Chondrocyte (in vitro differentiated cells): ENCODE data around the gene RPL9. TPM values are rescaled to one million over a fixed set of nuclear protein-coding genes. Genes with fewer than 3 reads are reported as not detected.

Source experiments
- DNase-seq: peaks from one replicate; pipeline ENCODE4 v3.0.0; 2021; ENCODE audit warnings: mixed read lengths, low spot score
- H3K27ac Mint-ChIP-seq: one replicate; pipeline ENCODE4 v1.8.0; 2021; ENCODE audit warnings: mild to moderate bottlenecking, moderate library complexity, mixed read lengths; ENCODE audit not compliant: unreplicated experiment
- H3K27me3 Mint-ChIP-seq: 2 replicates; pipeline ENCODE4 v1.8.0; 2021; ENCODE audit warnings: low read depth, mixed read lengths
- H3K36me3 Mint-ChIP-seq: 2 replicates; pipeline ENCODE4 v1.8.0; 2021; ENCODE audit warnings: low read depth, mixed read lengths
- H3K4me1 Mint-ChIP-seq: 2 replicates; pipeline ENCODE4 v1.8.0; 2021; ENCODE audit warnings: low read depth, mild to moderate bottlenecking, mixed read lengths
- H3K4me3 Mint-ChIP-seq: one replicate; pipeline ENCODE4 v1.8.0; 2021; ENCODE audit warnings: mild to moderate bottlenecking, moderate library complexity, mixed read lengths; ENCODE audit not compliant: unreplicated experiment
- H3K9me3 Mint-ChIP-seq: 2 replicates; pipeline ENCODE4 v1.8.0; 2021; ENCODE audit warnings: low read depth, mixed read lengths
- CTCF ChIP-seq: fragments of 200-600 bp; sonication (generic); IDR thresholded peaks from 2 replicates; pipeline ENCODE4 v1.5.0; 2021; ENCODE audit warnings: antibody characterized with exemption, mild to moderate bottlenecking, moderate library complexity
- total RNA-seq: library from RNA; stranded (reverse); gene quantifications from 3 replicates; pipeline ENCODE4 v1.2.1, GENCODE V29; 2021

The RPL9 gene
- total RNA-seq, 1 donor from 2014 or later = 831 TPM

GRCh38 chr4:39472396-39472795, 13.7 kb upstream of the RPL9 start:
- Mint-ChIP-seq H3K27ac (no peak overlapping the region), H3K27me3 (no peaks in the 10 kb centered on the region), H3K36me3 (peaks cover 1% of the 10 kb centered on the region), H3K9me3 (no peaks in the 10 kb centered on the region), H3K4me3 (no peak overlapping the region), H3K4me1 (peaks cover 20% of the 10 kb centered on the region)
- DNase-seq = no peak
- TF ChIP-seq CTCF = no peak

GRCh38 chr4:39470402-39470801, 11.7 kb upstream of the RPL9 start:
- no peak for DNase-seq
- H3K36me3 Mint-ChIP-seq = peaks cover 1% of the 10 kb centered on the region
- peaks cover 11% of the 10 kb centered on the region for H3K4me1 Mint-ChIP-seq
- TF ChIP-seq CTCF = no peak
- no peaks in the 10 kb centered on the region for H3K27me3 Mint-ChIP-seq
- no peak overlapping the region for H3K27ac Mint-ChIP-seq
- H3K9me3 Mint-ChIP-seq = no peaks in the 10 kb centered on the region
- H3K4me3 Mint-ChIP-seq = no peak overlapping the region

- no peak overlapping the region for H3K4me3 Mint-ChIP-seq
Measured at GRCh38 chr4:39469429-39470077, 10.8 kb upstream of the RPL9 start.

GRCh38 chr4:39467464-39467863, 8.7 kb upstream of the RPL9 start:
- H3K4me1 Mint-ChIP-seq = peaks cover 11% of the 10 kb centered on the region
- peak overlapping the region; percentile 27 for H3K27ac Mint-ChIP-seq
- H3K36me3 Mint-ChIP-seq = peaks cover 5% of the 10 kb centered on the region
- no peaks in the 10 kb centered on the region for H3K27me3 Mint-ChIP-seq
- DNase-seq = no peak
- no peaks in the 10 kb centered on the region for H3K9me3 Mint-ChIP-seq
- H3K4me3 Mint-ChIP-seq = no peak overlapping the region
- TF ChIP-seq CTCF = no peak

More at GRCh38 chr4:39469429-39470077, 10.8 kb upstream of the RPL9 start:
- Mint-ChIP-seq H3K4me1 (peaks cover 11% of the 10 kb centered on the region), H3K36me3 (peaks cover 3% of the 10 kb centered on the region), H3K9me3 (no peaks in the 10 kb centered on the region), H3K27ac (peak overlapping the region; percentile 87), H3K27me3 (no peaks in the 10 kb centered on the region)
- peak; percentile 99 for TF ChIP-seq CTCF
- no peak for DNase-seq

GRCh38 chr4:39466747-39467146, 8.0 kb upstream of the RPL9 start:
- no peaks in the 10 kb centered on the region for H3K9me3 Mint-ChIP-seq
- no peak for TF ChIP-seq CTCF
- H3K27me3 Mint-ChIP-seq = no peaks in the 10 kb centered on the region
- H3K27ac Mint-ChIP-seq = peak overlapping the region; percentile 34
- peaks cover 4% of the 10 kb centered on the region for H3K36me3 Mint-ChIP-seq
- no peak overlapping the region for H3K4me3 Mint-ChIP-seq
- H3K4me1 Mint-ChIP-seq = peaks cover 11% of the 10 kb centered on the region
- no peak for DNase-seq
